T-helper 2 cell (primary cell): ENCODE data around the gene CERS4.
A peak's percentile ranks its signal among the peaks of the same experiment; 100 is the strongest.
"Not testable (repeated sequence)": the region's sequence is repeated elsewhere in the genome, so short reads cannot be mapped to it uniquely, and the experiment has no call there.

Experiments used
- DNase-seq, 5 experiments: peaks; one replicate each; pipeline versions ENCODE4 v3.0.0 to v3.0.0-alpha.2; 2012 to 2022

CERS4 gene

DNA sequence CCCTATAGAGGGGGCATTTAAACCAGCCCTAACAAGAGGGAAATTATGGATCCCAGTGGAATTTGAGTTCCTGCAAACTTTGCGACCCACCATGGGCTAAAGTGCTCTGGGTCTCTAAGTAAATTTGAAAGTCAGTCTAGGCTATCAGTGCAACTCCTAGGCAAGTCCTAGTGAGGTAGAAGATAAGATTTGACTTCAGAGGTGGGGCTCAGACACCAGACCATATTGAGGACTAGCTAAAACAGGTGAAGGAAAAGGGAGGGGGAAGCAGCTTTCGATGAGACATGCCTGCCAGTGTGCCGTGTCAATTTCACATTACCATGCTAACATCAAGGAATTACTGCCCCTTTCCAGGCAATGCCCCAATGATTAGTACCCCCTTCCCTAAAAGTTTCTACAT lies 60.6 kb downstream of the CERS4 start:
- no peak for DNase-seq

DNA sequence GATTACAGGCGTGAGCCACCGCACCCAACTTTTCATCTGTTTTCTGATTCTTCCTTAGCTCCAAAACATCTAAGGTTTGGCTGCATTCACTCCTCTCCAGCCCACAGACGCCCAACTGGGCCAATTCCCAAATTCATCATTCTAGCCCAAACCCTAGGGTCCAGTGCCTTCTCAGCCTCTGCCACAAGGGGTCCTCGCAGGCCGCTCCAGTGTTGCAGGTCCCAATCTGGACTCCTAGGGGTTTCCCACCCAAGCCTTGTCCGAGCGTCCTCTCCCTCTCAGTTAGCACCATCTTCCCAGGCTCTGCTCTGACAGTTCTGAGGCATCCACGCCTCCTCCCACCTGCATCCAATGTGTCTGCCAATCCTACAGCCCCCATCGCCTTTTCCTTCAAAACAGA lies 67.3 kb downstream of the CERS4 start:
- not testable (repeated sequence) for DNase-seq

DNA sequence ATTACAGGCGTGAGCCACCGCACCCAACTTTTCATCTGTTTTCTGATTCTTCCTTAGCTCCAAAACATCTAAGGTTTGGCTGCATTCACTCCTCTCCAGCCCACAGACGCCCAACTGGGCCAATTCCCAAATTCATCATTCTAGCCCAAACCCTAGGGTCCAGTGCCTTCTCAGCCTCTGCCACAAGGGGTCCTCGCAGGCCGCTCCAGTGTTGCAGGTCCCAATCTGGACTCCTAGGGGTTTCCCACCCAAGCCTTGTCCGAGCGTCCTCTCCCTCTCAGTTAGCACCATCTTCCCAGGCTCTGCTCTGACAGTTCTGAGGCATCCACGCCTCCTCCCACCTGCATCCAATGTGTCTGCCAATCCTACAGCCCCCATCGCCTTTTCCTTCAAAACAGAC lies 82.2 kb downstream of the CERS4 start:
- not testable (repeated sequence) for DNase-seq

DNA sequence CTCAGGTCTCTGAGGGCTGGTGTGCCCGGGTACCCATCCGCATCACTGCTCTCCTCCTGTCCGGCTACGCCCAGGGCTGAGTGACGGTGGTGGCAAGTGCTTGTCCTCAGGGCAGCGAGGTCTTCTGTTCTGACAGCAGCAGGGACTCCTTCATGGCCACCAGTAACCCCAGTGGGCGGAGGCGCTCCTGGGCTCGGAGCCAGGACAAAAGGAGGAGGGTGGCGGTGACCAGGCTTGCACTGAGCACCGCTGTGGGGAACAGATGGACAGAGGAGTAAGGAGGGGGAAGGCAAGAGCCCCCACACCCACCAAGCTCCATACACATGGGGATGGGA lies 93.2 kb downstream of the CERS4 start:
- DNase-seq, result no peak

DNA sequence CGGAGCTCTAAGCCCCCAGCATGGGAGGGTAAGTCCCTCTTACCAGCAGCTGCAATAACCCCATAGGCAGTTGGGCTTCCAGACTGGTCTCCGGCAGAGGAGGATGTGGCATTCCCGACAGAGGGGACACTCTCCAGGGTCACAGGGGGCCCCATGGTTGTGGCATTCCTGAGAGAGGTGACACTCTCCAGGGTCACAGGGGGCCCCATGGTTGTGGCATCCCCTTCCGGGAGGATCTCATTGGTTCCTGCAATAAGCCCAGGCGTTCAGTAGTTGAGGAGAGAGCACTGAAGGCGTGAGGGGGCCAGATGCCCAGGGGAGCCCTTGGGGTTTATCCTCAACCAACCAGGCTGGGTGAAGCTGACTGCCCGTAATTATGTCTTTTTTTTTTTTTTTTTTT lies 93.6 kb downstream of the CERS4 start:
- DNase-seq, result no peak

DNA sequence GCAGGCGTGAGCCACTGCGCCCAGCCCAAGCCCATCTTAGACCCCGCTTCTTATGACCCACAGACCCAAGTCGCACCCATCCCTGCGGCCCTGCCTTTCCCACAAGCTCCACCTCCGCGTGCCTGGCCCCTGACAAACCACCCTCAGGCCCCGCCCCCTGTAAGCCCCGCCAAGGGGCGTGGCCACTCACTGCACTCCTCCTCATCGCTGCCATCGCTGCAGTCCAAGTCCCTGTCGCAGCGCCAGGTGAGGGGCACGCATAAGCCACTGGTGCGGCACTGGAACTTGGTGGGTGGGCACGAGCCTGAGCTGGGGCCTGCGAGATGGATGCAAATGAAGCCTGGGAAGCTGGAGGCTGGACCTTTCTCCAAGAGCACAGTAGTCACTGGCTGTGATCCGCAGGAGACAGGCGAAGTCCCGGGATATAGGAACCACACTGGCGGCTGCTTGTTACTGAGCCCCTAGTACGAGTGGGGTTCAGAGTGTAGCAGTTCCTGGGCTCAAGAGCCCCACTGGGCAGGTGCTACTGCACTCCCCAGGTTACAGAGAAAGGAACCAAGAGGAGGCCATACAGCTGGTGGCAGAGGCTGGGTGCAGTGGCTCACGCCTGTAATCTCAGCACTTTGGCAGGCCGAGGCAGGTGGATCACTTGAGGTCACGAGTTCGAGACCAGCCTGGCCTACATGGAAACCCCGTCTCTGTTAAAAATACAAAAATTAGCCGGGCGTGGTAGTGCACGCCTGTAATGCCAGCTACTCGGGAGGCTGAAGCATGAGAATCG lies 95.9 kb downstream of the CERS4 start:
- DNase-seq, result no peak

DNA sequence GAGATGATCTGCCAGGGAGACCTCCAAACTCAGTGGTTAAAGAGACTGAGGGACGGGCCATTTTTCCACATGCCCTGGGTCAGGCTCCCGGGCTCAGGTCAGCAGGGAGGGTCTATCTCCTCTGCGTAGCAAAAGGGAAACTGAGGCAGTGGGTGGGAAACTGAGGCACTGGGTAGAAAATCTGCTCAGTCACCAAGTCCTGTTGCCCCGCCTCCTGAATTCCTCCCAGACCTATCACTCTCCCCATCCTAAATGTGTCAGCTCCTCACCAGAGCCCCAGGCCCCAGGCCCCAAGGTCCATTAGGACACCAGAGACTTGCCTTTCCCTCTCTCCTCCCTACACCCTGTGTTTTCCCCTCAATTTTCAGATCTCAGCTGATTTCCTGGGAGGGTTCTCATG lies 96.6 kb downstream of the CERS4 start:
- DNase-seq, result no peak

DNA sequence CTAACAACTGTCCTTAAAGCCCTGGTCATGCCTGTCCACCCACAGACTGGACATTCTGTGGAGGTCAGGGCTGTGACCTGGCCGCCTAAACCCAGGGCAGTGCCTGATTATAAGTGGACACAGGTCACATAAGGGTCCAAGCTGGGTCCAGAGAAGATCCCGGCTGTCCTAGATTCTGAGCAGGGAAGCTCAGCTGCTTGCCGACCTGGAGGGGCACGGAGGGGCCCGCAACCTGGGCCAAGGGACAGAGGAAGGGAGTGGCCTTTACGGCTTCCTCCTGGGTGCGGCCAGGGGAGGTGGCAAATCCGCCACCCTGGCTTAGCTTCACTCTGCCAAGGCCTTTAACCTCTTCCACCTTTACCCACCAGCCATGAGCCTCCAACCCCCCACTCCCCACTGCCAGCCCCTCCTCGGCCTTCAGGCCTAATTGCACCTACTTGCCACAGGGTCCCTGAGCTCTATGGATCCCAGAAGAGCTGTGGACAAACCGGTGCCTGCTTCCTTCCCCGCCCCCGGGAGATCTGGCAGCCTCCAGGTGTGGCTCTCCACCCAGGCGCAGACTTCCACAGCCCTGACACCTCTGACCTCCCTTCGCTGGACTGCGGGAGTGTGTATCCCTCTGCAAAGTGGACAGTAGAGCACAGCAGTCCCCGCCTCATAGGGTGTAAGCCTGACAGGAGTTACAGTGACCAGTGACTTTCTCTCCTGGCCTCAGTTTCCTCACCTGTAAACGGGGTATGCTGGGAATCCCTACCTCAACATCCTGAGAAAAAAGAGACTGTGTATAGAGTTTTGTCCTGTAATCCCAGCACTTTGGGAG lies 97.3 kb downstream of the CERS4 start:
- DNase-seq, result no peak

DNA sequence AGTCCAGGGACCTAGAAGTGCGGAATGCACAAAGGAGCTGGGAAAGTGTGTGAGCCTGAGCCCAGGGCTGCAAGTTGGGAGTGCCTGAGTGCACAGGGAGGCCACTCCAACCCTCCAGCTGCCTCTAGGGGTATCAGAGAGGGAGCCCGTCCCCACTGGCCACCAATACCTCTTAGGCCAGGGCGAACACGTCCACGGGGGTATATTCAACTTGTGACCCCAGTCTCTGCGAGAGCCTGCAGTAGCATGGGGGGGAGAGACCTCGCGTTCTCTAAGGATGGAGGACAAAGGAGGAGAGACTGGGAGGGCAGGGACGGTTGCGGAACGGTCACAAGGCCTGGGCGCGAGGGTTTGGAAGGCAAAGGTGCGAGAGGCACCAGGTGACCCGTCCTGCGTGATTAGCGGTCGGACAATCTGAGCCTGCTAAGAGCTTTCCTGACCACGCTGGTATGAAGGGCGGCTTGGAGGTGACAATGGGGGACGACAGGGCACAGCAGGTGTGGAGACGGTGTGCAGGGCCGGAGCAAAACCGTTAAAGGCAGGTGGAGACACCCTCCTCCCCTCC lies 98.3 kb downstream of the CERS4 start:
- no peak for DNase-seq

DNA sequence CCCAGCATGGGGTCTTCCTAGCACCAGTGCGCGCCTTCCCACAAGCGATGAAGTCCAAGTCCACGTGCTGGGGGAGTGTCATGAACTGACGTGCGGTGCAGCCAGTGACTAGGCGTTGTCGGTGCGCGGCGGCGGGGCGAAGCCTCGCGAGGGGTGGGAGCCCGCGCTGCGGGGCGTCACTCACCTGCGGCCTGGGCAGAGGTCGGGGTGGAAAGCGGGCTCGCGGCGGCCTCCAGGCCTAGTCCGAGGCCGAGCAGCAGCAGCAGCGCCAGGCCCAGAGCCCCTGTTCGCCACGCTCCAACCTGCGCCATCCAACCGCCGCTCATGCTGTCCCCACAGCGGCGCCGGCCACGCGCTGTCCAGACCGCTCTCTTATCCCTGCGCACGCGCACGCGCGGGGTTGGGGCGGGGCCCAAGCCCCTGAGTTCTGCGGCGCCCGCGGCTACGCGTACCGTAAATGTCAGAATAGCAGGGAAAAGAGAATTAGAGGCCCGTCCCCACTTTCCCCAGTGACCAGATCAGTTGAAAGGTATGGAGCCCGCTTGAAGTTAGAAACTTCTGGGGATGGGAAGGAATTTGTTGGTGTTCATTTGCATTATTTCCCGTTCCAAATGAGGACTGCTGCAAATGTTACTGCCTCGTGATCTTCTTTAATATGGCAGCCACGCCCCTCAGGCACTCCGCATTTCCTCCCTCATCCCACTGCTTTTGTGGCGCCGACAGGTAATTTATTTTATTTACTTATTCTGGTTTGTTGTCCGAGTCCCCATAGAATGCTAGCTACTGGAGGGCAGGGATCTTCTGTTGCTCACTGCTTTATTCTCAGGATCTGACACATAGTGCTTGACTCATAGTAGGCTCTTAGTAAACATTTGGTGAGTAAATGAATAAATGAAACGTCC lies 99.0 kb downstream of the CERS4 start, which contains the start of gene CD320:
Gene CD320, minus strand, starts transcription at position 394 of the 902 bp plus-strand sequence. Its CDS starts 68 bp downstream, at position 326.
- DNase-seq, result peak; percentile 62 to 93 (median 81)

DNA sequence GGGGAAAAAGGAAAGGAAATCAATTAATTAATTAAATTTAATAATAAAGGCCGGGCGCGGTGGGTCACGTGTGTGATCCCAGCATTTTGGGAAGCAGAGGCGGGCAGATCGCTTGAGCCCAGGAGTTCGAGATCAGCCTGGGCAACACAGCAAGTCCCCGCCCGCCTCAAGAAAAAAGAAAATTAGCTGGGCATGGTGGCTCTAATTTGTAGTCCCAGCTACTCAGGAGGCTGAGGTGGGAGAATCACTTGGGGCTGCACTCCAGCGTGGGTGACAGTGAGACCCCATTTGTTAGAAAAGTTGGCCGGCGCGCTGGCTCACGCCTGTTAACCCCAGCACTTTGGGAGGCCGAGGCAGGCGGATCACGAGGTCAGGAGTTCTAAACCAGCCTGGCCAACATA lies 99.7 kb downstream of the CERS4 start:
- DNase-seq, result no peak

DNA sequence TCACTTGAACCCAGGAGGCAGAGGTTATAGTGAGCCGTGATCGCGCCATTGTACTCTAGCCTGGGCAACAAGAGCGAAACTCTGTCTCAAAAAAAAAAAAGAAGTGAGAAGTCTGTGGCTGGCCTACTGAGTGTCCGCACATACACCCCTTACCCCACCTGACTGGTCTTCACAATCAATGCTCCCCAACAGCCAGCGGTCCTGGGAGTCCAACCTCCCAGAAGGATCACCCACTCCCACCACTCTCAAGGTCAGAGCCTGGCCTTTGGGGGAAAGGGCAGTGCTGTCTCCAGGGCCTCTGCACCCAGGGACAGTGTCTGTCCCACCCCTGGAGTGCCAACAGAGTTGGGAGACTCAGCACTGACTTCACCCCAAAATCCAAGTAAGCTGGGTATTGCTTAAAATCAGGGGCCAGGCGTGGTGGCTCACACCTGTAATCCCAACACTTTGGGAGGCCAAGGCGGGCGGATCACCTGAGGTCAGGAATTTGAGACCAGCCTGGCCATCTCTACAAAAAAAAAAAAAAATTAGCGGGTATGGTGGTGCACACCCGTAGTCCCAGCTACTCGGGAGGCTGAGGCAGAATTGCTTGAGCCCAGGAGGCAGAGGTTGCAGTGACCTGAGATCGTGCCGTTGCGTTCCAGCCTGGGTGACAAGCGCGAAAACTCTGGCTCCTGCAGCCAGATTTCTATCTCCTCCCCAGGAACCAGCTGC lies 101.3 kb downstream of the CERS4 start:
- DNase-seq, result no peak

DNA sequence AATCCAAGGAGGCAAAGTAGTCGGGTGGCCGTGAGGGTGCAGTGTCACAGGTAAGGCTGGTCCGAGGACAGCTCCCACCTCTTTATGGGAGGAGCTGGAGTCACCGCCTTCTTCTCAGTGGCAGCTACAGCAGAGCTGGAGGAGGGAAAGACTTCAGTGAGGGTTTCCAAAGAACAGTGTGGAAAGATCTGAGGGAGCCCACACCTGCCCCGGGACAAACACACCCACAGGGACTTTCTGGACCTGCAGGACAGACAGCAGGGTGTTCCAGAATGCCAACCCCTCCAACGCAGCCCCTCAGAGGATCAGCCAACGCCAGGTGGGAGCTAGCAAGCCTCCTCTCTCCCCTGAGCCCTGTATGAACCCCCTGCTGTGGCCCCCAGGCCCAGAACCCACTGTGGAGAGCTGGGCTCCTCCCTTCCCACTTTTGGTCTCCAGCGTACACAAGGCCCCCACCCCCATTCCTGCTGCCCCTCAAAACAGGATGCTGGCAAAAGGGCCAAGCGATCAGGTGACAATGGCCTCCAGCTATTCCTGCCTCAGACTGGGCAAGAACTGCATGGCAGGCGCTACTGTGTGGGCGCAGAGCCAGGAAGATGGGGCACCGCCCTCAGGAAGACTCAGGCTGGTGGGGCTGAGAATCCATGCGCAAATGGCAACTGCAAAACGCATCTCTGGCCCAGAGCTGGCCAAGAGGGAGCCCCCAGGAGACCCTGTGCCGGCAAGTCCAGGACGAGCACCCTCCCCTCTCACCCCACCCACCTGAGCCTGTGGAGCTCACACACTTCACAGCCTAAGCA lies 102.5 kb downstream of the CERS4 start:
- DNase-seq, result no peak
